Measurements from ENCODE around the gene LINGO3.

- TF ChIP-seq CTCF (IDR thresholded peaks at IDR 0.05): no peak
- TF ChIP-seq POLR2A (IDR thresholded peaks at IDR 0.05): no peak
These were observed 48.2 kb upstream of the LINGO3 start for GRCh38 chr19:2356036-2356646.
